Liver (tissue), 9 donors: ENCODE data around the gene PARD3B. TPM values are rescaled to one million over a fixed set of nuclear protein-coding genes. Genes with fewer than 3 reads are reported as not detected.

Experiments
- DNase-seq: peaks from one replicate; pipeline ENCODE4 v3.0.0-alpha.2; 2017; ENCODE audit warnings: low spot score
- H3K27ac ChIP-seq, 2 donors: one replicate each; pipeline ENCODE4 v1.7.0; 2013; ENCODE audit warnings: inconsistent platforms in 2 of 2, low read length in 2 of 2, control low read depth in 1 of 2, low read depth in 1 of 2, mild to moderate bottlenecking in 1 of 2
- H3K27me3 ChIP-seq, 4 donors: one replicate each; pipeline versions ENCODE4 v1.6.1 to v1.7.0; 2013; ENCODE audit warnings: low read length in 3 of 4, inconsistent platforms in 1 of 4, mild to moderate bottlenecking in 1 of 4, moderate library complexity in 1 of 4; ENCODE audit not compliant: control insufficient read depth in 4 of 4, insufficient read depth in 4 of 4
- H3K36me3 ChIP-seq, 4 donors: one replicate each; pipeline versions ENCODE4 v1.6.1 to v1.7.0; 2013; ENCODE audit warnings: low read length in 3 of 4, mild to moderate bottlenecking in 3 of 4, low read depth in 1 of 4, moderate library complexity in 1 of 4; ENCODE audit not compliant: control insufficient read depth in 4 of 4, insufficient read depth in 3 of 4
- H3K4me1 ChIP-seq, 4 donors: one replicate each; pipeline versions ENCODE4 v1.6.1 to v1.7.0; 2013; ENCODE audit warnings: low read length in 3 of 4, mild to moderate bottlenecking in 3 of 4, moderate library complexity in 1 of 4; ENCODE audit not compliant: control insufficient read depth in 4 of 4, insufficient read depth in 4 of 4
- H3K4me3 ChIP-seq, 3 donors: one replicate each; pipeline versions ENCODE4 v1.6.1 to v1.7.0; 2013; ENCODE audit warnings: low read length in 3 of 3, control low read depth in 1 of 3, low read depth in 1 of 3, mild to moderate bottlenecking in 1 of 3
- H3K9ac ChIP-seq, 2 donors: one replicate each; pipeline ENCODE4 v1.7.0; 2013; ENCODE audit warnings: low read length in 2 of 2, mild to moderate bottlenecking in 2 of 2, moderate library complexity in 2 of 2, control low read depth in 1 of 2, low read depth in 1 of 2
- H3K9me3 ChIP-seq, 4 donors: one replicate each; pipeline versions ENCODE4 v1.6.1 to v1.7.0; 2013; ENCODE audit warnings: low read length in 3 of 4; ENCODE audit not compliant: control insufficient read depth in 4 of 4
- EGR1 ChIP-seq, 2 donors: IDR thresholded peaks; 2 replicates each; pipeline ENCODE4 v1.6.1; 2016 to 2018; ENCODE audit warnings: antibody characterized with exemption in 2 of 2, low read depth in 2 of 2
- FOXA1 ChIP-seq: IDR thresholded peaks from 2 replicates; pipeline ENCODE4 v1.6.1; 2016; ENCODE audit warnings: antibody characterized with exemption
- FOXA2 ChIP-seq: IDR thresholded peaks from 2 replicates; pipeline ENCODE4 v1.6.1; 2016; ENCODE audit warnings: antibody characterized with exemption
- GABPA ChIP-seq, 2 donors: IDR thresholded peaks in 1 of 2; conservative IDR thresholded peaks in 1 of 2; 2 replicates each; pipeline ENCODE4 v1.6.1; 2016; ENCODE audit warnings: antibody characterized with exemption in 2 of 2, mild to moderate bottlenecking in 1 of 2, moderate library complexity in 1 of 2
- HNF4A ChIP-seq, 2 donors: conservative IDR thresholded peaks; 2 replicates each; pipeline ENCODE4 v1.6.1; 2016; ENCODE audit warnings: antibody characterized with exemption in 2 of 2, mild to moderate bottlenecking in 2 of 2
- HNF4G ChIP-seq: IDR thresholded peaks from 2 replicates; pipeline ENCODE4 v1.6.1; 2016; ENCODE audit warnings: antibody characterized with exemption
- NR2F2 ChIP-seq: IDR thresholded peaks from 2 replicates; pipeline ENCODE4 v1.6.1; 2016; ENCODE audit warnings: antibody characterized with exemption
- RAD21 ChIP-seq, 2 donors: IDR thresholded peaks; 2 replicates each; pipeline ENCODE4 v1.6.1; 2016; ENCODE audit warnings: antibody characterized with exemption in 2 of 2, mild to moderate bottlenecking in 2 of 2
- SP1 ChIP-seq: IDR thresholded peaks from 2 replicates; pipeline ENCODE4 v1.6.1; 2018; ENCODE audit warnings: antibody characterized with exemption, mild to moderate bottlenecking
- TAF1 ChIP-seq: conservative IDR thresholded peaks from 2 replicates; pipeline ENCODE4 v1.6.1; 2016; ENCODE audit warnings: antibody characterized with exemption, mild to moderate bottlenecking
- WGBS: extraction: QIAGEN DNeasy Blood & Tissue Kit; methylation state at CpG from one replicate; pipeline ENCODE4 v1.1.7; 2013; 5-methylcytosine and 5-hydroxymethylcytosine counted together
- polyA plus RNA-seq, 2 donors: library from polyadenylated mRNA; stranded (reverse) in 1 of 2; unstranded in 1 of 2; fragments of 200-250 nt in 1 of 2; fragments of >200 nt in 1 of 2; fragmentation: Nextera tagmentation in 1 of 2; extraction: Ambion mirVana in 1 of 2; gene quantifications; one replicate each; pipeline versions ENCODE4 v1.2.1 to v1.2.3, GENCODE V29; 2013 to 2015
- total RNA-seq, 2 donors: library from RNA; depleted of rRNA; stranded (reverse); fragments of >200 nt; gene quantifications; one replicate each; pipeline ENCODE4 v1.2.3, GENCODE V29; 2014
- TF ChIP-seq, protein P1 (sequence below): IDR thresholded peaks from 2 replicates; pipeline ENCODE4 v1.6.1; 2016; ENCODE audit warnings: antibody characterized with exemption, mild to moderate bottlenecking
- TF ChIP-seq, protein P2 (sequence below): fragments of 150-350 bp; IDR thresholded peaks from 2 replicates; pipeline ENCODE4 v1.5.1; 2017; ENCODE audit warnings: improper control_type of control experiment, low read depth, low read length; ENCODE audit not compliant: missing input control
- TF ChIP-seq, protein P3 (sequence below): IDR thresholded peaks from 2 replicates; pipeline ENCODE4 v1.6.1; 2016; ENCODE audit warnings: antibody characterized with exemption
- TF ChIP-seq, protein P4 (sequence below): IDR thresholded peaks from 2 replicates; pipeline ENCODE4 v1.6.1; 2016; ENCODE audit warnings: antibody characterized with exemption
- TF ChIP-seq, protein P5 (sequence below): IDR thresholded peaks from 2 replicates; pipeline ENCODE4 v1.6.1; 2016; ENCODE audit warnings: antibody characterized with exemption
- donor health status: healthy.
- donor health status: healthy.
- donor health status: healthy.
- donor health status: healthy.
- donor health status: healthy.

The PARD3B gene
- total and polyA plus RNA-seq, 4 donors: 1.1 to 10.3 (median 3.7) TPM

DNA sequence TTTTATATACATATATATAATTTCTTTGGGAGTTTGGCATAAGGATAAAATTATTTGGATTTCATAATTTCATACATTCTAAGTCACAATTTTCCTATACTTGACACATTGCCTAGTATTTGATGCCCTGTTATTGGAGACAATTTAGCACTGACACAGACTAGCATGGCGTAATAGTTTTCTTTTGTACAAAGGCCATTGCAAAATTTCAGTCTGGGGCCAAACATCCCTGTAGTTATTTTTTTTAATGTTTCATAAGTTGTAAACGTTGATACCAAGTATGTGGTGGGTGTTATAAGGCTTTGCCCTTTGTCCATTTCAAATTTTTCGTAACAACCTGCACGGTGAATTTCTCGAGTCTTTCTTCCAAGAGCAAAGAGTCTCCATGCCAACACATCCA, 1041.4 kb downstream of the PARD3B start:
- 82% methylated on average over 5 of the region's 5 CpGs for WGBS
- Histone ChIP-seq H3K9ac (no peak overlapping the region), H3K27ac (no peak overlapping the region), H3K27me3 (no peaks in the 10 kb centered on the region), H3K9me3 (no peaks in the 10 kb centered on the region), H3K4me3 (no peak overlapping the region), H3K36me3 (no peaks in the 10 kb centered on the region), H3K4me1 (no peaks in the 10 kb centered on the region)
- TF ChIP-seq, protein P1, sequence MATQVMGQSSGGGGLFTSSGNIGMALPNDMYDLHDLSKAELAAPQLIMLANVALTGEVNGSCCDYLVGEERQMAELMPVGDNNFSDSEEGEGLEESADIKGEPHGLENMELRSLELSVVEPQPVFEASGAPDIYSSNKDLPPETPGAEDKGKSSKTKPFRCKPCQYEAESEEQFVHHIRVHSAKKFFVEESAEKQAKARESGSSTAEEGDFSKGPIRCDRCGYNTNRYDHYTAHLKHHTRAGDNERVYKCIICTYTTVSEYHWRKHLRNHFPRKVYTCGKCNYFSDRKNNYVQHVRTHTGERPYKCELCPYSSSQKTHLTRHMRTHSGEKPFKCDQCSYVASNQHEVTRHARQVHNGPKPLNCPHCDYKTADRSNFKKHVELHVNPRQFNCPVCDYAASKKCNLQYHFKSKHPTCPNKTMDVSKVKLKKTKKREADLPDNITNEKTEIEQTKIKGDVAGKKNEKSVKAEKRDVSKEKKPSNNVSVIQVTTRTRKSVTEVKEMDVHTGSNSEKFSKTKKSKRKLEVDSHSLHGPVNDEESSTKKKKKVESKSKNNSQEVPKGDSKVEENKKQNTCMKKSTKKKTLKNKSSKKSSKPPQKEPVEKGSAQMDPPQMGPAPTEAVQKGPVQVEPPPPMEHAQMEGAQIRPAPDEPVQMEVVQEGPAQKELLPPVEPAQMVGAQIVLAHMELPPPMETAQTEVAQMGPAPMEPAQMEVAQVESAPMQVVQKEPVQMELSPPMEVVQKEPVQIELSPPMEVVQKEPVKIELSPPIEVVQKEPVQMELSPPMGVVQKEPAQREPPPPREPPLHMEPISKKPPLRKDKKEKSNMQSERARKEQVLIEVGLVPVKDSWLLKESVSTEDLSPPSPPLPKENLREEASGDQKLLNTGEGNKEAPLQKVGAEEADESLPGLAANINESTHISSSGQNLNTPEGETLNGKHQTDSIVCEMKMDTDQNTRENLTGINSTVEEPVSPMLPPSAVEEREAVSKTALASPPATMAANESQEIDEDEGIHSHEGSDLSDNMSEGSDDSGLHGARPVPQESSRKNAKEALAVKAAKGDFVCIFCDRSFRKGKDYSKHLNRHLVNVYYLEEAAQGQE: no peak
- TF ChIP-seq RAD21 (IDR thresholded peaks at IDR 0.05) (no peak), FOXA1 (no peak), HNF4G (no peak), SP1 (no peak)
- TF ChIP-seq, protein P2, sequence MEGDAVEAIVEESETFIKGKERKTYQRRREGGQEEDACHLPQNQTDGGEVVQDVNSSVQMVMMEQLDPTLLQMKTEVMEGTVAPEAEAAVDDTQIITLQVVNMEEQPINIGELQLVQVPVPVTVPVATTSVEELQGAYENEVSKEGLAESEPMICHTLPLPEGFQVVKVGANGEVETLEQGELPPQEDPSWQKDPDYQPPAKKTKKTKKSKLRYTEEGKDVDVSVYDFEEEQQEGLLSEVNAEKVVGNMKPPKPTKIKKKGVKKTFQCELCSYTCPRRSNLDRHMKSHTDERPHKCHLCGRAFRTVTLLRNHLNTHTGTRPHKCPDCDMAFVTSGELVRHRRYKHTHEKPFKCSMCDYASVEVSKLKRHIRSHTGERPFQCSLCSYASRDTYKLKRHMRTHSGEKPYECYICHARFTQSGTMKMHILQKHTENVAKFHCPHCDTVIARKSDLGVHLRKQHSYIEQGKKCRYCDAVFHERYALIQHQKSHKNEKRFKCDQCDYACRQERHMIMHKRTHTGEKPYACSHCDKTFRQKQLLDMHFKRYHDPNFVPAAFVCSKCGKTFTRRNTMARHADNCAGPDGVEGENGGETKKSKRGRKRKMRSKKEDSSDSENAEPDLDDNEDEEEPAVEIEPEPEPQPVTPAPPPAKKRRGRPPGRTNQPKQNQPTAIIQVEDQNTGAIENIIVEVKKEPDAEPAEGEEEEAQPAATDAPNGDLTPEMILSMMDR: no peak
- no peak for DNase-seq

DNA sequence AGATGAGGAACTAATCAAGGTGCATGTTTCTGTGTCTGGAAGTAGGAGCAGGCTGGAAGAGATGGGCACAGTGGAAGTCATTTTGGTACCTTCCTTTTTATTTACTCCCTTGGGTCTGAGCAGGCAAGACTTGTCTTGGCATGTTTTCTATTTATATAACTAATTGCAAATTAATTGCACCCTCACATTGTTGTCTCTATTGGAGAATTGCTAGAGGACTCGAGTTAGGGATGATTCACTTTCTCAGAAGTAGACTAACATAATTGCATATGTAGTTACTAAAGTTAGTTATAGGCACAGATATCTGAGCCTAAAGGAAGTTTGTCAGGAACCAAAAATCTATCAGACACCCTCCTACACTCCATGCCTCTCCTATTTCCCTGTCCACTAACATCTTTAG, 1044.2 kb downstream of the PARD3B start:
- H3K36me3 ChIP-seq: no peaks in the 10 kb centered on the region
- H3K9ac ChIP-seq: no peak overlapping the region
- no peak for DNase-seq
- H3K4me3 ChIP-seq: no peak overlapping the region
- TF ChIP-seq SP1 (no peak), GABPA (IDR thresholded peaks at IDR 0.05 in 1 of 2, conservative IDR thresholded peaks at IDR 0.05 in 1 of 2) (no peak), RAD21 (IDR thresholded peaks at IDR 0.05) (no peak), FOXA2 (no peak), TAF1 (no peak), HNF4A (conservative IDR thresholded peaks at IDR 0.05) (no peak), NR2F2 (no peak), EGR1 (IDR thresholded peaks at IDR 0.05; ENCODE audit: low read depth in 2 of 2) (no peak), FOXA1 (no peak)
- TF ChIP-seq, protein P3, sequence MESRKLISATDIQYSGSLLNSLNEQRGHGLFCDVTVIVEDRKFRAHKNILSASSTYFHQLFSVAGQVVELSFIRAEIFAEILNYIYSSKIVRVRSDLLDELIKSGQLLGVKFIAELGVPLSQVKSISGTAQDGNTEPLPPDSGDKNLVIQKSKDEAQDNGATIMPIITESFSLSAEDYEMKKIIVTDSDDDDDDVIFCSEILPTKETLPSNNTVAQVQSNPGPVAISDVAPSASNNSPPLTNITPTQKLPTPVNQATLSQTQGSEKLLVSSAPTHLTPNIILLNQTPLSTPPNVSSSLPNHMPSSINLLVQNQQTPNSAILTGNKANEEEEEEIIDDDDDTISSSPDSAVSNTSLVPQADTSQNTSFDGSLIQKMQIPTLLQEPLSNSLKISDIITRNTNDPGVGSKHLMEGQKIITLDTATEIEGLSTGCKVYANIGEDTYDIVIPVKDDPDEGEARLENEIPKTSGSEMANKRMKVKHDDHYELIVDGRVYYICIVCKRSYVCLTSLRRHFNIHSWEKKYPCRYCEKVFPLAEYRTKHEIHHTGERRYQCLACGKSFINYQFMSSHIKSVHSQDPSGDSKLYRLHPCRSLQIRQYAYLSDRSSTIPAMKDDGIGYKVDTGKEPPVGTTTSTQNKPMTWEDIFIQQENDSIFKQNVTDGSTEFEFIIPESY: no peak
- TF ChIP-seq, protein P4, sequence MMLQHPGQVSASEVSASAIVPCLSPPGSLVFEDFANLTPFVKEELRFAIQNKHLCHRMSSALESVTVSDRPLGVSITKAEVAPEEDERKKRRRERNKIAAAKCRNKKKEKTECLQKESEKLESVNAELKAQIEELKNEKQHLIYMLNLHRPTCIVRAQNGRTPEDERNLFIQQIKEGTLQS: no peak
- TF ChIP-seq, protein P5, sequence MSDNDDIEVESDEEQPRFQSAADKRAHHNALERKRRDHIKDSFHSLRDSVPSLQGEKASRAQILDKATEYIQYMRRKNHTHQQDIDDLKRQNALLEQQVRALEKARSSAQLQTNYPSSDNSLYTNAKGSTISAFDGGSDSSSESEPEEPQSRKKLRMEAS: no peak
- TF ChIP-seq, protein P1: no peak
- no peak overlapping the region for H3K27ac ChIP-seq
- WGBS: 69% methylated on average over 1 of the region's 1 CpG
- no peaks in the 10 kb centered on the region for H3K4me1 ChIP-seq
- no peaks in the 10 kb centered on the region for H3K27me3 ChIP-seq
- no peaks in the 10 kb centered on the region for H3K9me3 ChIP-seq
